Measurements from ENCODE around the gene CNNM2.
"Not testable (repeated sequence)": the region's sequence is repeated elsewhere in the genome, so short reads cannot be mapped to it uniquely, and the experiment has no call there.

CNNM2 gene

DNA sequence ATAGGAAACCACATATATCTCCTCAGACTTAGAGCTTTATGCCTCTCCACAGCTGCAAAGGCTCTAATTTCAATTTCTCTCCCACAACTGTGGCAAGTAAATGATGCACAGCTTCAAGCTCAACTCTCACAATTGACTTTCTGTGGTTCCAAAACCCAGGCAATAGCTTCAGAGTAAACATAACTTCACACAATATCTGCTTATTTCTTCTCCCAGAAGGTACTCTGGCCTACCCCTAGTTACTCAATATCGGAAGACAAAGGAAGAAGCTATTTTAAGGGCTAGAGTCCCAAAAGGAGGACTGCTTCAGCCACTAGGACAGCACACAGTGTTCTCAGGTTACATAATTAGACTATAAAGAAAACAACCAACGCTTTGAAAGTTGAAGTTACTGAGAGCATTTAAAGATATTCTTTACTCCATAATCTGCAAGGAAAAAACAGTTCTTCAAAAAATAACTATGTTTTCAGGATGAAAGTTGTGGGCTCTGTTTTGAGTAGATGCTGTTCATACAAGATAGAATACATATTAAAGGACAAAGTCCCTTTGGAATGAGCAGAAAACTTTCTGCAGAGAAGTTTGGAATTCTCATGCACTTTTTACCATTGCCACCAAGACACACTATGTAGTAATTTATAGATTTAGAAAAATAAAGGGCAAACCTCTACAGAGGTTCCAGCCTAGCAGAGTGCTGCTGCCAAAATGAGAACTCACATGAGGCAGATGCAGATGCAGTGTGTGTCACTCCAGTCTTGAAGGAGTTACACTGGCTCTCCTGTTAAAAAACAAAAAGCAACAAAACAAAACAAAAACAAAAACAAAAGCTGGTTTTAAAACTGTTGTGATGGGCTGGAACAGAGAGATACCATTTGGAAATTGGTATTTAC is 193.2 kb downstream of the CNNM2 start:
- no peak for DNase-seq

DNA sequence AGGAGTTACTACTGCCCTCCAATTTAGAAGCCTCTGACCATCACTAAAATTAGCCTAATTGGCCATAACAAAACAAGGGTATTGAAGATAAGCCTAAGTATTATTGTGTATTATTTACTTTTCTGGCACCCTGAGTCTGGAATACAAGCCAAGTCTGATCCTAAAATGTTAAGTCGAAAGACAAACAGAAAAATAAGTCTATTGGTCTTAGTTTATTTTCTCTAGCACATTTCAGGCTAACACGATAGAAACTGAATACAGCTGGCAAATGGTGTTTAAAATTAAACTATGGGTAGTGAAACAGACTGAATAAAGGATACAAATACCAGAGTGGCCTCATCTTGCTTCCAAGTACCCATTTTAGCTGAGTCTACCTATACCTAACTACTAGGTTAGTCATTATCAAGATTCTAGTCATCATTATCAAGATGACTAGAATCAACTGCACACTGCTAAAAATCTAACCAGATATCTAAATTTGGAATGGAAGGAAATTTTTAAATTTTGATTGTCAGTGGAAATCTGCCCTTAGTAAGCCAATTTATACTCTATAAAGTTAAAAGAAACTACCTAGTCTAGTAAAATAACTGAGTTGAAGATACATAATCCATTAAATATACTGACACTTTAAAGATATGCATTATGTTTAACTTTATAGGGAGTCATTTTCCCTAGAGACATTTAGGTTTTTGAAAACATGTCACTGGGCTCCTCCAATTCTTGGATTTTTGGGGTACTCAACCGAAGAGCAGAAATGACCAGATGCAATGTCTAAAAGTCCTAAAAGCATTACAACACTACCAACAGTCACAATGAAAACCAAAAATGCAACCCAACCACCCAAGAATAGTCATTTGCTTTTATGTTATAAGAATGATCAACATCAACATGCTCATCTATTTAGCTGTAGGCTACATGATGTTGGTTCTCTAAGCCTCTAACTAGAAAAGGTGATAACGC is 194.1 kb downstream of the CNNM2 start:
- no peak for DNase-seq

DNA sequence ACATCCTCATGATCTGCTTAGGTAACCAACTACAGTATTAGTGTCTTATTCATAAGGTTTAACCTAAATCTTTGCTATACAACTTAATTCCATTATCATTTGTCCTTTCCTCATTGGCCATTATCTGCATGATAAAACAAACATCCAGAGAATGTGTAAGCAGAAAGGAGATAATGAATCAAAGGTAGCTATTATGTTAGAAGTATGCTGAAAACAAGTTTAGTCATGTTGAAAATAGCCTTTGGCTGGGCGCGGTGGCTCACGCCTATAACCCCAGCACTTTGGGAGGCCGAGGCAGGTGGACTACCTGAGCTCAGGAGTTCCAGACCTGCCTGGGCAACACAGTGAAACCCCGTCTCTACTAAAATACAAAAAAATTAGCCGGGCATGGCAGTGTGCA is 196.8 kb downstream of the CNNM2 start:
- no peak for DNase-seq

DNA sequence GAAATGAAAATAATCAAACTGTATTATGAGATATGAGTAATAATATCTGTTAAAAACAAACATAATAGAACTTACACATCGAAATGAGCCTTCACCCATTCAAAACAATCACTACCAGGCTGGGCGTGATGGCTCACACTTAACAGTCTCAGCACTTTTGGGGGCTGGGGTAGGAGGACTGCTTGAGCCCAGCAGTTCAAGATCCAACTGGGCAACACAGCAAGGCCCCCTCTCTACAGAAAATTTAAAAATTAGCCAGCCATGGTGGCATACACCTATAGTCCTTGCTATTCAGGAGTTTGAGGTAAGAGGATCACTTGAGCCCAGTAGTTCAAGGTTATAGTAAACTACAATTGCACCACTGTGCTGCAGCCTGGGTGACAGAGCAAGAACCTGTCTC is 199.2 kb downstream of the CNNM2 start:
- no peak for DNase-seq

GRCh38 chr10:103120546-103120945 is 202.5 kb downstream of the CNNM2 start:
- no peak for DNase-seq

GRCh38 chr10:103120977-103121735 is 203.1 kb downstream of the CNNM2 start:
- DNase-seq, result no peak

DNA sequence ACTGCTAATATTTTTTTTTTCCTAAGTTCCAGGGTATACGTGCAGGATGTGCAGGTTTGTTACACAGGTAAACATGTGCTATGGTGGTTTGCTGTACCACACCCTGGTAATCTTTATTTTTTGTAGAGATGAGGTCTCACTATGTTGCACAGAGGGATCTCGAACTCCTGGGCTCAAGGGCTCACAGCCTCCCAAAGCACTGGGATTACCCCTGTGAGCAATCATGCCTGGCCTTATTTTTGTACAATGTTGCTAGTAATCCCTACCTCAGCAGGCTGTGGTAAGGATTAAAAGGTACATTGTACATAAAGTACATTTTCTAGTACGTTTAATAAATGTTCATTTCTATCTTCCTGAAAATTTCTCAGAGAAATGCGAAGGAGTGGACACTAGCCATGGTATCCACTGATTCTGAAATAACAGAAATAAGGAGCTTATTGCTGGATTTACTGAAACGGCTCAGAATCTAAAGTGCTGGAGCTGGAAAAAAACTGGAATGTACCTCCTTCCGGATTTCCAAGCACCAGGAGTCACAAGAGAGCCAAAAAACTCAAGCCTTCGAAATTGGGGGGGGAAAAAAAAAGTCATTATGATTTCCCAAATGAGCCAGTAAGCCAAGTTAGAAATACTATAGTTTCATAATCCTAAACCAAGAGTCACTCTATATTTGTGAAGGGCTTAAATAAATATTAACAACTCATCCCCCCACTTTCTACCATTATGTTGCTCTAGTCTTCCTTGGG is 205.4 kb downstream of the CNNM2 start:
- DNase-seq, result no peak

DNA sequence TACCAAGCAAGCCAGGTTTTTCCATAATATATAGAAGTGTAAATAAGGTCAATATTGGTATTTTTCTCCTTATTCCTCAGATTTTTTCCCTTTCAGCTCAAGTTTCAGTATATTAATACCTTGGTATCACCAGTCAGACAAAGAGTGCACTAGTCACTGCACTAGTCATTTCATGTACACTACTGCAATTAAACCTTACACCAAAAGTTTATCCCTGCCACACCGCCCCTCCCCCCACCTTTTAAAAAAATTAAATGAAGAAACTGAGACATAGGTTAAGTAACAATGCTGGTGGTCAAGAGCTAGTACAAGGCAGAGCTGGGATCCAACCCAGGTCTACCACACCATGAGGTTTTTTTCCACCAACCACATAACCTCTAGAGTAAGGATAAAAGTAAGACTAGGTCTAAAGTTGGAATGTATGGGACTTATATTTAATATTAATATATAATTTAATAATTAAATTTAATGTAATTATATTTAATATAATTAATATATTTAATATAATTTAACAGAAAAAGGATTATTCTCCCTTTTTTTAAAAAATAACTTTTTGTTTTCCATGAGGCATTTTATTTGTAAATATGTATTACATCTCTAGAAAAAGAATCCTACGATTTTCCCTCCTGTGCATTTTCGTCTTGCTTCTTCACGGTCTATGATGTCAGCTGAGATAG is 206.5 kb downstream of the CNNM2 start:
- DNase-seq, result no peak

GRCh38 chr10:103125323-103126267 is 207.5 kb downstream of the CNNM2 start:
- no peak for DNase-seq

GRCh38 chr10:103127241-103127640 is 209.1 kb downstream of the CNNM2 start:
- DNase-seq, result no peak

DNA sequence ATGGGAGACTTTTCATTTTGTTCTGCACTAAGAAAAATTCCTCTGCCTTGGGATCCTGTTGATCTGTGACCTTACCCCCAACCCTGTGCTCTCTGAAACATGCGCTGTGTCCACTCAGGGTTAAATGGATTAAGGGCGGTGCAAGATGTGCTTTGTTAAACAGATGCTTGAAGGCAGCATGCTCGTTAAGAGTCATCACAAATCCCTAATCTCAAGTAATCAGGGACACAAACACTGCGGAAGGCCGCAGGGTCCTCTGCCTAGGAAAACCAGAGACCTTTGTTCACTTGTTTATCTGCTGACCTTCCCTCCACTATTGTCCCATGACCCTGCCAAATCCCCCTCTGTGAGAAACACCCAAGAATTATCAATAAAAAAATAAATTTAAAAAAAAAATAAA is 212.1 kb downstream of the CNNM2 start:
- DNase-seq, result not testable (repeated sequence)

GRCh38 chr10:103130910-103131309 is 212.8 kb downstream of the CNNM2 start:
- DNase-seq, result no peak

GRCh38 chr10:103135168-103135567 is 217.1 kb downstream of the CNNM2 start:
- DNase-seq, result not testable (repeated sequence)

GRCh38 chr10:103139803-103140202 is 221.7 kb downstream of the CNNM2 start:
- no peak for DNase-seq
